Stimulated activated CD8-positive, alpha-beta memory T cell treated with anti-CD3 and anti-CD28 coated beads, Interleukin-2, amount 100 ng/mL, for 1 hour (primary cell): ENCODE results near the gene CHCHD6.

Experiments used
- DNase-seq, 2 donors: peaks; one replicate each; pipeline ENCODE4 v3.0.0-alpha.2; 2020; ENCODE audit warnings: low read depth in 2 of 2

The CHCHD6 gene

DNA sequence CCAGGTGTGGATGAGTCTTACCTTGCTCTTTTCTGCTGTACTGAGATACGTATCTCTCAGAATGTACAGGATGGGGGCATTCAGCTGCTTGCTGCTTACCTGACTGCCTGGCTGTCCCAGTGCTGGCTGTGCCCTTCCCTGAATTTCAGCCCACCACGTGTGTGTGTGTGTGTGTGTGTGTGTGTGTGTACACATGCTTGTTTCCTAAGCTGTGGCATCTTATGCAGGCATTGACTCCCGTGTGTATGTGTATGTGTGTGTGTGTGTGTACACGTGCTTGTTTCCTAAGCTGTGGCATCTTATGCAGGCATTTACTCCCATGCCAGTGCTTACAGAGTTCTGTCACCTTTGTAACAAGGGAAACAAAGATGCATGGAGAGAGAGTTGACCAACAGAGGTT lies 218.4 kb downstream of the CHCHD6 start:
- no peak for DNase-seq

DNA sequence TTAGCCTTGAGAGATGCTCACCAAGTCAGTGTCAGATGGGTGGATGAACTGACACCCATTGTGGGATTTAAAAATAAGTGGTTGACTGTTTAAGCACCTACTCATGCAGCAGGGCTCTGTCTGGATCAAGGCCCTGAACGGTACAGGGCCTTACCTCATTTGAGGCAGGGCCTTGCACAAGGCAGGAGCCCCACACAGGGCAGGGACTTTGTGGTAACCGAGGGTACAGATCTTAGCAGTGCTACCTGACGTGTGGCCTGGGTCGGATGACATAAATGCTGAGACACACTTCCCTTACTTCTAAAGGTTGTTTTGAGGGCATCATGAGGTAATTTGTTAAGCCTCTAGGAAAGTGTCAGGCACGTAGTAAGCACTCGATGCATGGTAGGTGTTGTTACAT lies 219.4 kb downstream of the CHCHD6 start:
- no peak for DNase-seq

DNA sequence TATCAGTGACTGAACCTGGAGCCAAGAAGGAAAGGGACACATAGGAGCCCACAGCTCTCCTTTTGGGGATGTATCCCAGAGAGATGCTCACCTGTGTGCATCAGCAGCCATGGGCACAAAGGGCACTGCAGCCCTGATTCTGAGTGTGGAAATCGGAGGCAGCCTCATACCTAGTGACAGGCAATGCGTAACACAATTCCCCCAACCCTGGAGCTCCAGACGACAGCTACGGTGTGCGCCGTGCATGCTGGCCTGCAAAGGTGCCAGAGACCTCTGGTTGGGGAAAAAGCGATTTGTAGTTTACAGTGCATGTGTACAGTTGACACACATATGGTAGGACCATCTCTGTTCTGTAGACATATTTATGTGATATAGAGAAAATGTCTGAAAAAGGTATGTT lies 219.9 kb downstream of the CHCHD6 start:
- DNase-seq: no peak

DNA sequence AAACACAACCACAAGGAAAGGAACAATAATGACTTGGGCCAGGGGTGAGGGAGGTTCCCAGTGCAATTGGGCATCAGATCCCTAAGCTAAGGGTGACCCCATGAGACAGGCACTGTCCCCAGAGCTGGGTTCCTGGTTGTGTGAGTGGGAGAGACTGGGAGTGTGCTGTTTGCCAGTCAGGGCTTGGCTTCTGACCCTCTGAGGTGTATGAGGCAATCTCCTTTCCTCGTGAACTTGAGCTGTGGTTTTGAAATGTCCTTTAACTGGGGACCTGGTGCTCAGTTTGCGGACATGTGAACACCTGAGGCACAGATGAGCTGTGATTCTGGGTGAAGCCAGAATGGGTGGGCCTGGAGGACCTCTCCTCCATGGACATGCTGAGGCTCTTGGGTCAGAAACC lies 220.4 kb downstream of the CHCHD6 start:
- DNase-seq: no peak

DNA sequence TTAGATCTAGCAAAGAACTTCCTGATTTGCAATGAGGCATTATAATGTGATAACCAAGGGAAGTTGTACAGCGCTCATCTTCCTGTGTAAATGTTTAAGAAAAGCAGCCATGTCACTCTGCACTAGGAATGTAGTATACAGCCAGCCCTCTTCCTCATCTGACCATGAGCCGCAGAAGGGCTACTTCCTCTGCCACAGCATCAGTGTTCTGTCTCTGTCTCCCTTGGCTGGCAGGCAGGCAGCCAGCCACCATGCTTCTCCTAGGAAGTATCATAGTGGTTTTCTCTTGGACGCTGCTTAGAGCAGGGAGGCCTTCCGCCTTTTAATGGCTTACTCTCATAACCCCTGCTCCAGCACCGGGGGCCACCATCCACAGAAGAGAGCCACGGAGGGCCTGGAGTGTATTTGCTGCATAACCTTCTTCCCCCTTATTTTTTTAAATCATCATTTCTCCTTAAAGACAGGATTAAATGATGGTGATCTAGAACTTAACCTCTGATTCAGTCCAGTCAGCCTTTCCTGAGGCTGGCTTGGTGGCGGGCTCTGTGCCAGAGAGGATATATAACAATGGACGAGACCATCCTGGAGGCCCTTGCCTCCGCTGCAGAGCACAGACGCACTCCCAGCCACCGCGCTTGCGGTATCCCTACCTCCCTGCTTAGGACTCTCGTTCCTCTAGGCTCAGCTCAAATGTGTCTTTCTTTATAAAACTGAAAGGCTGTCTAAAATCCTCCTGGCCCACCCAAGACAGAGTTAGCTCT lies 221.6 kb downstream of the CHCHD6 start:
- no peak for DNase-seq

DNA sequence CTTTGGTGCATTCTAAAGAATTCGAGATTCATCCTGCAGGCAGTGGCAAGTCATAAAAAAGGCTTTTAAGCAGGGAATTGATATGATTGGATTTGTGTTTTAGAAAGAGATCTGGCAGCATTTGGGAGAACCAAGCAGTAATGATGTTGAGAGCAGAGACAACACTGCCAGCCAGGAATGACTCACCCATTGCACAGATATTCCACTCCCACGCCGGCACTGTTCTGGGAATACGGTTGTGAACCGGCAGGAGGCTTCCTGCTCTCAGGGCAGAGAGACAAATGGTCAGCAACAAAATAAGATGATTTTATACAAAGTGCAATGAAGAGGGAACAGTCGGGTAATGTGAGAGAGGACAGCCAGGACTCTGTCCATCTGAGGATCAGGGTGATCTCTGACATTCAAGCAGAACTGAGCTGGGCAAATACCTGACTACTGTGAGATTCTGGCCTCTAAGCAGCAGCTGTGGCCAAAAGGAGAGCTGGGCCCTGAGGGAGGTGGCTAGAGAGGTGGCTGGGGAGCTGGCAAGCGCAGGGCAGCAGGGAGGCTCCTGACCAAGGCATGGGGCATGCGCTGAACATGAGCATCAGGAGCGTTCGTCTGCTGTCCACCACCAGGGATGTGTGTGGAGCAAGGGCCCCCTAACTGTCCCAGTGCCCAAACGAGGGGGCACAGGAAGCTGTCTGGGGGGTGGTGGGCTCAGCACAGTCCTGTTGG lies 222.8 kb downstream of the CHCHD6 start:
- no peak for DNase-seq

DNA sequence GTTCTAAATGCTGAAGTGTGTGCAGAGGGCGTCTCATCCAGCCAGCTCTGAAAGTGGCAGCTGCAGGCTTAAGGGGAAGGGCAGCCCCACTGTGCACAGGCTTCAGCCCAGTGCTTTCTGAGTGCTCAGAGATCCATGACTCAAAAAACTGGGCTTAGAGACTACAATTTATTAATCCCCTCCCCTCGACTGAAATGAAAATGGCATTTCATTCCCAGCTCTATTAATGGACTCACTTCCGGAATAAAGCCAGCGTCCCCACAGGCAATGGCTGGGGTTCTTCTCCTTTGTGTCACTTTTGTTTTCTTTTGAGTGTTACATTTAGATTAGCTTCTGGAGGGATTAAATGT lies 223.3 kb downstream of the CHCHD6 start:
- no peak for DNase-seq

DNA sequence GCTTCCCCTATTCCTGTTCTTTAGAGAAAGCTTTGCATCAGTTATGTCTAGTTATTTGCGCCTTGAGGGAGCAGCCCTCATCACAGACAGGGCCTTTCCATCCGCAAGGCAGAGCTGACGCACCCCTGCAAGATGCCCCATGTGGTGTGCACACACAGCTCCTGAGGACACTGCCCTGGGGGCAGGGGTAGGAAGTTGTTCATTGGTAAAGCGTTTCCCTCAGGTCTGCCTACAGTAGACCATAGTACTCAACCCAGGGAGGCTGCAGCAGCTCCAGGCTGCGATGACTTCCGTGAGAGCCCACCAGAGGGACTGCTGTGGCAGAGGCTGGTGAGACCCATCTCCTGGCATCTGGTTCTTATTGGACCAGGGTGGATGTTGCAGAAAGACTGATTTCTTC lies 223.8 kb downstream of the CHCHD6 start:
- DNase-seq: no peak

DNA sequence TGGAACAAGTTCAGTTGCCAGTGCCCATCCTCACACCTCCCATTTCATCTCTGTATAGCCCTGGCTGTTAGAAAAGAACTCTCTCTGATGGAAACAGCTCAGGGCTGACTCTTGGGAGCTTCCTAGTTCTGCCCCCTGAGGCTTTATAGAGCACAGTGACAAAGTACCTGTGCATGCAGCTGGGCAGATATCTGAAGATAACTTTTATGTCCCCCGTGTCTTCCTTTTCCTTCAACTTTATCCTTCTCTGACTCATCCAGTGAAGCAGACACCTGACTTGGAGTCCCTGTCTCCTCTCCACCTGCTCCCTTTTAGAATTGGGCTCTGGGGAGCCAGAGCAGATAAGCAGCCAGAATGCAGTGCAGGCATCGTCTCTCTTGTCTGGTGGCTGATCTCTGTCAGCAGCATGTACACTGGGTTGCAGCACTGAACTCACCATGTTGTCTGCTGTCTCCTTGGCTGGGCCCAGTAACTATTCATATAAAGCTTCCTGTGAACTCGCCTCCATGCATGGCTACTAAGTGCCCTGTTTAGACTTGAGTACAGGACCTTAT lies 225.0 kb downstream of the CHCHD6 start:
- DNase-seq: no peak

DNA sequence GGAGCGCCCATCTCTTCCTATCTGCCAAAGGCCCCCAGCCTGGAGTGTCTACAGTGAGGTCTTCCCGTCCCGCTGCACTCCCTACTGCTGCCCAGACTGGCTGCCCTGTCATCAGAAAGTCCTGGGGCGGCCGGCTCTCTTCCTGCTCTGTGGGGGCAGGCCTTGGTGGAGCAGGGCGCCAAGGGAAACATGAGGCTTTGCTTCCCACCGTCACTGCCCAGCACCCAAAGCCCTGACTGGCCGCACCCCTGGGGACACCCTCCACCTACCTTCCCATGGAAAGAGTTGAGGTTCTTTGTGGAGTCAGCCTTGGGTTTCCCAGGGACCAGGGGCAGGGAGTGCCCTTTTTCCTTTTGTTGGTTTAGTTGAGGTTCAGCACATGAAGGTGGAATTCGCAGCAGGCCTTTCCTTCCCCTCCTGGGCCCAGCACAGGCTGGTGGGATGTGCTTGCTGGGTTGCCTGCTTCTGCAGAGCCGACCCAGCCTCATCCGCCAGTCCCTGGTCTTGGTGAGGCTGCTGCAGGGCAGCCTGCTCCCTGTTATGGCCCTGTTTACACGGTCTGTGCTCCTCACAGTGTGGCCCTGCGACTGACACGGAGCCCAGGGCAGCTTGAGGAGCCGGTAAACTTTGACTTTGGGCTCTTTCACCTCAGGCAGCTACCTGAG lies 227.0 kb downstream of the CHCHD6 start:
- DNase-seq: no peak

DNA sequence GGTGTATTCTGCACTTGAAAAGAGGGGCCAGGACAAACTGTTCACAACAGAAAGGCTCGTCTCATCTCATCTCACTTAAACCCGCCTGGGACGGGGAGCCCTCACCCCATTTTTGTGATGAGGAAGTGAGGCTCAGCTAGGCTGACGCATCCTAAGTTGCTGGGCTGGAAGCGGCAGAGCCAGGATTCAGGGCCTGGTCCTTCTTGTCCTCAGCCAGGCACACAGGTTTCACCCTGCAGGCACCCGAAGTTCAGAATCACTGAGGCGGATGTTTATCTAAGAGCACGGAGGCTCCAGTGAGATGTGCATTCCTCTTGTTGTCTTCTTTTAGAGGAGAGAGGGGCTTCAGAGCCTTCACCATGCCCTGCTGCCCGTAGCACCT lies 227.8 kb downstream of the CHCHD6 start:
- DNase-seq: no peak

DNA sequence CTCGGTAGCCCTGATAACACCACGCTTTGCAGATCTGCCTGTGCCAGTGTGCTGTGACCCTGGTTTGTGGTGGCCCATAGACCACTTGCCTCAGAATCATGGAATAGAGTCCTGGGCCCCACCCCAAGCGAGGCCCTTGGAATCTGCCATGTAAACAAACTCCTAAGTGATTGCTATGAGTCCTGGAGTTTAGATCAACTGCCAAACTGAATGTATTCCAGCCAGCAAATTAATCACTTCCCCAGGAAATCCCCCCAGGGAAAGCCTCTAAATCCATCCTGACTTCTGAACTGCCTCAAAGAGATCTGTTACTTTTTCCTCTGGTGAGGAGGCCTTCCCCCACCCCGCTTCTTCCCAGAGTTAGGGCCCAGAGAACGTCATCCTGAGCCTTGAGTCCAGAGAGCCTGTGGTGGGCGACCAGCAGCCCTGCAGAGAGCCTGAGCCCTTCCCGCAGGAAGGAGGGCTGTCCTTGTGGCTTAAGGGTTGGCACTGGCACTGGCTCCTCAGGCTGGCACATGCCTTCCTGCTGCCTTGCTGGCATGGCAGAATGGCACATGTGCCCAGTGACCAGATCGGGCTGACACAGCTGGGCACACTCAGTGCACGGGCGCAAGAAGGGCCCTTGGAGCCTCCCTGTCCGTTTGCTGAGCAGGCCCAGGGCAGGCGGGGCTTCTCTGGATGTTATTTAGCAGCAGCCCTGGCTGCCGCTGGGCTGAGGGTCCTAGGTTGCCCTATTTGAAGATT lies 228.3 kb downstream of the CHCHD6 start:
- DNase-seq: no peak

DNA sequence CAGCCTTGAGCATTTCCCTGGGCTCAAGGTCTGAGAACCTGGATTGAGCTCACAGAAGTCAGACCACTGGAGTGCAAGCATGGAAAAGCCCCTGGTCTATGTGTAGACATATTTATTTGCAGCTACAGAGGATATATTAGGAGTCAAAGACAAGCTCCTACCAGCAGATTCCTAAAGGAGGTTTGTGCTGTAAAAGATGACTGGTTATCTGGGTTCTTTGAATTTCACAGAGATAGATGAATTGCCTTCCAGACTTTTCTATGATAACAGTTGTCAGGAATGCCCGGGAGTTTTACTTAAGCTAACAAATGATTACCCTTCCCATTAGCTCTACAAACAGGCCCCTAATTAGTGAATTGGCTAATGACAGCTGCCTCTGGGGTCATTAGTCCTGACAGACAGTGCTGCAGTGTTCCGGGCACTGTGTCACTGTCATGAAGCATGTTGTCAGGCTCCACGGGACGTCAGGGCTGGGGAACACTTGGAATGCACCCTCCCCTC lies 230.0 kb downstream of the CHCHD6 start:
- DNase-seq: no peak

DNA sequence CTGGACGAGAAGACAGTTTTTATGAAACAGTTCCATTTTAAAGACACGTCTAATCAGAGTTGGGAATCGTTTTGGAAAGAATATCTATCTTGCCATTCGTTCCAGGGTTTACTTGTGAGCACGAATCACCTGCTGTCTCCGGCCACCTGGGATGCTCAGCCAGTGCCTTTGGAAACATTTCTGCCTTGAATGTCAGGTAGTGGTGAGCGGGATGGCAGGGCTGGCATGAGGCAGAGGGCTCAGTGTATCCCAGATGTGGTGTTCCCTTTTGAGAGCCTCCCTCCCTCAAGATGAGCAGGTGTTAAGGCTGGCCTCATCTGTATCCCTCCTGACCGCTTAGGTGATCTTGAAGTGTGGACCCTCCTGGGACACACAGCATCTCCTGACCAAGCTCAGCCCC lies 231.0 kb downstream of the CHCHD6 start:
- DNase-seq: no peak

DNA sequence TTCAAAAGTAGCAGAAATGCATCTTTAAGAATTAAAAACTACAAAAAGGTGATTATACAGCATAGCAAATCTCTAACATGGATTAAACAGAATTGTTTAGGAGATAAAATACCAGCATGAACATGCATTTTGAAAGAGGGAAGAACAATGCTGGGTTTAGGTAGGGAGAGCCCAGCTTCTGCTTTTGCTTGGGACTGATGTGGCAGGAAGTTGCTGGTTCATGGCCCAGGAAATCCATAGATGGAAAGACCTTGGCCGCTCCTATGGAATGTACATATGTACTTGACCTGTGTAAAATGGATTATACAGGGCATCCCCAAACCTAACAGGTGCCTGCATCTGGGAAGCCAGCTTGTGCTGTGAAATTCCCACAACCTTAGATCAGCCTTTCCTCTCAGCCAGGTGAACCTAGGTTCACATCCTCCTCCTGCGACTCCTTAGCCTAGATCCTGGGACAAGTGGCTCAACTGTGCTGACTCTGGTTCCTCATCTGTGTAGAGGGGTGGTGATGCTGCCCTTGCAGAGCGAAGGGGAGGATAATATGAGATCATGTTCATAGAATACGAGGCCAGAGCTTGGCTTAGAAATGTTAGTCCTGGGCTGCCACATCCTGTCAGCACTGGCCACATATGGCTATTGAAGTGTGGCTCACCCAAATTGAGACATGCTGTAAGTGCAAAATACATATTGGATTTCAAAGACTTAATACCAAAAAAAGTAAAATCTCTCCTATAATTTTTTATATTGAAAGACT lies 231.9 kb downstream of the CHCHD6 start:
- DNase-seq: no peak

DNA sequence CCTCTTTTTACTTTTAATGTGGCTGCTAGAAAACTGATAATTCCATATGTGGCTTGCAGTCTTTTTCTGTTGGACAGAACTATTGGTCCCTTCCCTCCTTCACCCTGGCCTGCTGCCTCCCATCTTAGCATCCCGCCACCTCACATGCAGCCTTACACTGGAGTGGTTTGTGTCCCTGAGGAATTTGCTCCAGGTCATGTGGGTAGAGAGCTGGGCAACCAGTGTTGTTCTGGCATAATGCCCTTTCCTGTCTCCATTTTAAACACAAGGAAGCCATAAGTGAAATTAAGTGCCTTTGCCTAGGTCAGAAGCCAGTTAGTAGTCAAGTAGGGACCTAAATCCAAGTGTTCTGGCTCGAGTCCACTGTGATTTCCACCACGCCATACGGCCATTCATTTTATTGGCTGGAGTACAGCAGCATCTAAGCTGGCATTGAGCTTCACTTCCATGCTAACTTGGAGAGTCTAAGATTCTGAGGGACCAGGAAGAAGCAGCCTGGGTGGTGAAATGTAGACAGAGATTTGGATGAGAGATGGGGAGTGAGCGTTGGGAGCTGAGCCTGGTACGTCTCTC lies 232.9 kb downstream of the CHCHD6 start:
- no peak for DNase-seq

DNA sequence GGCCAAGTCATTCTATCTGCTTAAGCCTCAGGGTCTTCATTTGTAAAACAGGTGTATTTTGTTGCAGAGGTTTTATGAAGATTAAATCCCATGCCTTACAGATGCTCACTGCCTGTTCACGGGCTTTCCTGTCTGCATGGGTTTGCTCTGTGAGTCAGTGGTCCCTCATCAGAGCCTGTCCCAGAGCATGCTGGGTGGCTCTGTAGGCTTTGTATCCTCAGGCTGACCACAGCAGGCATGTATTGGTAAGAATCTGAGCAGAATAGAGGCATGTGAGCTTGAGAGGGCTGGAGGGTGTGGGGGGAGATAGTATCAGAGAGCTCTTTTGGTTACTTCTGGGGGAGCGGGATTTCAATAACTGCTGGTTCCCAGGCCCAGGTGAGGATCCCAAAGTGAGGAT lies 233.5 kb downstream of the CHCHD6 start:
- no peak for DNase-seq

DNA sequence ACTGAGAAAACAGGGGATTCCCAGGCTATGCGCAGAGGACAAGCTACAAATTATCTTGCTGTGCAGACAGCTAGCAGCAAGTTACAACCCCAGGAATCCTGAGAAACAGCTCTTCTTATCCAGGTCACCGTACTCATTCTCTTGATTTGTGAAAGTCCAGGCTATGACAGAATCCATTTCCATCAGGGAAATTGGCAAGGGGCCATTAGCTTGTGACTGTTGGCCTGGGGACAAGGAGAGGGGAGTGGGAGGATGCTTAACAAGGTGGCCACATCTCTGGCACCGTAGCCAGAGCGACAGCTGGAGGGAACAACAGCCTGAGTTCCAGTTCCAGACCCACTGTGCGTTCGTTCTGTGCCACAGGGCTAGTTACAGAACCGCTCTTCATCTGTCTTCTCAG lies 233.9 kb downstream of the CHCHD6 start:
- DNase-seq: no peak

DNA sequence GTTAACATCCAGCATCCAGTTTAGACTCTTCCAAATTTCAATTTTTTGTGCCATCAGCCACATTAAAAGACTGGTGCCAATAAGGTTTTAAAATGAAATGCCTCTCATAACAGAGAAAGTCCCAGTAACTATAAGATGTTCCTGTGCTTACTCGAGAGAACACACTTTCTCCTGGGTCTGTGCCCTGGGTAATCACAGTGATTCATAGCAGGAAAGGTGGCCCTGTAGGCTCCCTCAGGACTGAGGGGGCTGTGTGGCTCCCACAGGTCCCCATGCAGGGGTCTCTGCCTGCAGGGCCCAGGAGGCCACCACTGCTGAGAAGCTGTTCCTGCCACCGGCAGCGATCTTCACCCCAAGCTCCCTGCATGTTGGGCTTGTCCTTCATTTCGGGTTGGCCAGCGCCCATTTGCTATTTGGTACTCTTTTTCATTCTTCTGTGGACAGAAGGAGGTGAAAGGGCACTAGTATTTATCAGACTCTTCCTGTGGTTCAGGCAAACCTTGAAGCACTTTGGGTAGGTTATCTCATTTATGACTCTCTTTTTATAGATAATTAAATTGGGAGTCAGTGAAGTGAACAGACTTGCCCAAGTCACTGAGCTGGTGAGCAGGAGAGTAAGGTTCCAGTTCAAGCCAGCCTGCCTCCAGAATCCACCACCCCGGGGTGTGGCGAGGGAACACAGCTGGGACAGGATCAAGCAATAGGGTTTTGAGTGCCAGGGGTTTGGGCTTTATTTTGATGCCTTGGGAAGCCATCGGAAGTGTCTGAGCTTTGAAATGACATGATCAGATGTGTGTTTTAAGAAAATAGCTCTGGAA lies 234.7 kb downstream of the CHCHD6 start:
- no peak for DNase-seq

DNA sequence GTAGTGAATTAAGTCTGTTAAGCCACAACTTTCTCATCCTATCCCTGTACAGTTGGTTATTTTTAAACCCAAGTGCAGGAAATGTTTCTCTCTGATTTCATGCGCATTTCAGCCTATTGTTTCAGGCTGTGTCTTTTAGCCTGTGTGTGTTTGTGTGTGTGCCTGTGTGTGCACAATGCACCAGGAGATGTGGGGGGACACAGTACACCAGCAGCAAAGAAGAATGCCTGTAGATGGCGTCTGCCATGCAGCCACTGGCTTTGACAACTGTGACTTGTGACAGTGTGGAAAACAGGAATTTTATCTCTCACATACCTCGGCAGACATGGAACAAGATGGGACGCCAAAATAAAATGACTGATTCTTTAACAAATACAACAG lies 235.3 kb downstream of the CHCHD6 start:
- no peak for DNase-seq
